Measurements from ENCODE around the gene CHD6. TPM values are rescaled to one million over a fixed set of nuclear protein-coding genes. Genes with fewer than 3 reads are reported as not detected.

Gene CHD6
- total and polyA plus RNA-seq, 7 donors: 2.4 to 40.2 (median 29.9) TPM

- Histone ChIP-seq H3K27ac (no peak overlapping the region), H3K36me3 (no peaks in the 10 kb centered on the region), H3K9me3 (no peaks in the 10 kb centered on the region), H3K4me3 (no peak overlapping the region), H3K27me3 (no peaks in the 10 kb centered on the region), H3K4me1 (peaks cover 0 to 54% (median 38%) of the 10 kb centered on the region in 4 donors)
- intact Hi-C loops (cut with DNase I): no loop called here
- 17 to 46% methylated on average over 1 of the region's 1 CpG for WGBS, 2 donors
- DNase-seq: no peak
- TF ChIP-seq EP300 (IDR thresholded peaks at IDR 0.05) (no peak), CTCF (IDR thresholded peaks at IDR 0.05) (no peak), POLR2A (IDR thresholded peaks at IDR 0.05) (no peak), POLR2AphosphoS5 (IDR thresholded peaks at IDR 0.05) (no peak)
These were observed 3.1 kb downstream of the CHD6 start for GRCh38 chr20:41615110-41615509.

GRCh38 chr20:41613321-41613720 is 4.9 kb downstream of the CHD6 start:
- no peak for TF ChIP-seq CTCF (IDR thresholded peaks at IDR 0.05)
- no peak for TF ChIP-seq POLR2A (IDR thresholded peaks at IDR 0.05)
- TF ChIP-seq EP300 (IDR thresholded peaks at IDR 0.05): no peak
- TF ChIP-seq POLR2AphosphoS5 (IDR thresholded peaks at IDR 0.05): no peak
- 91 to 95% methylated on average over 2 of the region's 2 CpGs for WGBS, 2 donors
- intact Hi-C loops (cut with DNase I): no loop called here
- Histone ChIP-seq H3K9me3 (no peaks in the 10 kb centered on the region), H3K27ac (no peak overlapping the region), H3K36me3 (no peaks in the 10 kb centered on the region), H3K4me1 (peaks cover 0 to 56% (median 33%) of the 10 kb centered on the region in 4 donors), H3K27me3 (no peaks in the 10 kb centered on the region), H3K4me3 (no peak overlapping the region)
- DNase-seq: no peak

GRCh38 chr20:41609474-41609873 is 8.7 kb downstream of the CHD6 start:
- H3K9me3 ChIP-seq: no peaks in the 10 kb centered on the region
- no peaks in the 10 kb centered on the region for H3K27me3 ChIP-seq
- no peak overlapping the region for H3K27ac ChIP-seq
- H3K4me1 ChIP-seq: peaks cover 0 to 27% (median 14%) of the 10 kb centered on the region in 4 donors
- 56 to 68% methylated on average over 3 of the region's 3 CpGs for WGBS, 2 donors
- no peaks in the 10 kb centered on the region for H3K36me3 ChIP-seq
- intact Hi-C loops (cut with DNase I): no loop called here
- DNase-seq: no peak
- TF ChIP-seq EP300 (IDR thresholded peaks at IDR 0.05) (no peak), POLR2A (IDR thresholded peaks at IDR 0.05) (no peak), POLR2AphosphoS5 (IDR thresholded peaks at IDR 0.05) (no peak), CTCF (IDR thresholded peaks at IDR 0.05) (no peak)
- no peak overlapping the region for H3K4me3 ChIP-seq

GRCh38 chr20:41608606-41609005 is 9.6 kb downstream of the CHD6 start:
- intact Hi-C loops (cut with DNase I): no loop called here
- H3K36me3 ChIP-seq: no peaks in the 10 kb centered on the region
- no peak for TF ChIP-seq POLR2A (IDR thresholded peaks at IDR 0.05)
- TF ChIP-seq POLR2AphosphoS5 (IDR thresholded peaks at IDR 0.05): no peak
- no peak for TF ChIP-seq EP300 (IDR thresholded peaks at IDR 0.05)
- no peak for TF ChIP-seq CTCF (IDR thresholded peaks at IDR 0.05)
- DNase-seq: no peak
- H3K4me3 ChIP-seq: no peak overlapping the region
- no peaks in the 10 kb centered on the region for H3K27me3 ChIP-seq
- no peak overlapping the region for H3K27ac ChIP-seq
- H3K4me1 ChIP-seq: peaks cover 0 to 26% (median 13%) of the 10 kb centered on the region in 4 donors
- WGBS, 2 donors: 87 to 92% methylated on average over 2 of the region's 2 CpGs
- no peaks in the 10 kb centered on the region for H3K9me3 ChIP-seq

GRCh38 chr20:41607791-41608190 is 10.4 kb downstream of the CHD6 start:
- intact Hi-C loops (cut with DNase I): no loop called here

More at GRCh38 chr20:41607791-41608190, 10.4 kb downstream of the CHD6 start:
- Histone ChIP-seq H3K27ac (no peak overlapping the region), H3K4me1 (peaks cover 0 to 26% (median 11%) of the 10 kb centered on the region in 4 donors), H3K4me3 (no peak overlapping the region), H3K9me3 (no peaks in the 10 kb centered on the region), H3K27me3 (no peaks in the 10 kb centered on the region), H3K36me3 (no peaks in the 10 kb centered on the region)
- TF ChIP-seq POLR2AphosphoS5 (IDR thresholded peaks at IDR 0.05): no peak
- TF ChIP-seq EP300 (IDR thresholded peaks at IDR 0.05): no peak
- TF ChIP-seq POLR2A (IDR thresholded peaks at IDR 0.05): no peak
- no peak for DNase-seq
- 97 to 98% methylated on average over 1 of the region's 1 CpG for WGBS, 2 donors

Measured in sigmoid colon (tissue), 7 donors.